Renal cortex interstitium (tissue), 11 donors: ENCODE results near the gene DPM2. TPM values are rescaled to one million over a fixed set of nuclear protein-coding genes. Genes with fewer than 3 reads are reported as not detected.

ENCODE experiments used
- DNase-seq, 11 donors: peaks; one replicate each; pipeline ENCODE4 v3.0.0-alpha.2; 2013; ENCODE audit warnings: low read depth in 9 of 11, low spot score in 4 of 11; ENCODE audit errors: extremely low read depth in 1 of 11
- polyA plus RNA-seq, 3 donors: library from polyadenylated mRNA; unstranded; fragments of 120-200 nt; gene quantifications; one replicate each; pipeline ENCODE4 v1.2.1, GENCODE V29; 2013; ENCODE audit not compliant: insufficient read length in 3 of 3

DPM2 gene
- polyA plus RNA-seq, 3 donors = 35.3 to 43.4 (median 36.3) TPM

DNA sequence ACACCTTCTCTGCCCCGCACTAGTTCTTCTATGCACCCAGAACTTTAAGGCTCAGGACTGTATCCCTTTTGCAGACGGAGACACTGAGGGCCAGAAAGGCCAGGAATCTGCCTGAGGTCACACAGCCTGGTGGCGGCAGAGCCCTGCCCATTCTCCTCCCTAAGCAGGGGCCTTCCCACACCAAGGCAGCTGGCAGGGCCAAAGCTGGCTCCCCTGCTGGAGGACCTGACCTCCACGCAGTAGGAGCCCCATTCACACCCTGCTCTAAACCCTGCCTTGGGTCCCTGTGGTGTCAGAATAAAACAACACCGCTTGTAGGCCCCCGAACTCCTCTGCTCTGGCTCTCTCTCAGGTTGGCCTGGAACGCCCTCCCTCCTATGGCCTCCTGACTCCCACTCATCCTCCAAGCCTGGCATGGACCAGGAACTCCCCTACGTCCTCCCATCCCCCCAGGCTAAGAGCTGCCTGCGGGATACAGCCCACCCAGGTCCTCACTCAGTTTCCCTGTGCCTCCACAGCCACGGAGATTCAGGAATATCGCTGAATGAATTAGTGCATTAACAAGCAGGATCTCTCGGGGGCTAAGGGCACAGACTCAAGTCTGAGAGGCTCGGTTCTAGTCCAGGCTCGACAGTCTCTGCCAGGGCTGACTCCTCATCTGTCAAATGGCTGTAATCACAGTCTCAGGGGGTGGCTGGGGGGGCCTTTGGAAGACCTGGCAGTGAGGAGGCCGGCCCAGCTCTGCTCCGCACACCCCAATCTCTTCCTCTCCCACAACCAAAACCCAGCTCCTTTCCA lies 41.1 kb downstream of the DPM2 start:
- no peak for DNase-seq

DNA sequence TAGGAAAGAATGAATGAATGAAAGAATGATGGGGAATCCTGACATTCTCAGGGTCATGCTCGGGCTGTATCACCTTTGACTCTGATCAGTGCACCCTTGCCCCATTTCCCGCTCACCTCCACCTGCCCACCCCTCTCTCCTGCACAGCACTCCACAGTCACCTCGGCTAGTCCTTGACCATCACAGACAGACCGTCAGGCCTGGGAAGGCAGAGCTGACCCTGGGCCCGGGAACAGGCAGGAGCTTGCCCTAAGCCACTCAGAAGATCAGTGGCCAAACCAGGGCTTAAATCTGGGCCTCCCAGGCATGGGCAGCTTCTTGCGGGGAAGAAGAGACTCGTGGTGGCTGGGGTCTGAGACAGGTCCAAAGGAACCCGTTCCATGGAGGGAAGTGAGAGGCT lies 41.8 kb downstream of the DPM2 start:
- DNase-seq = no peak

DNA sequence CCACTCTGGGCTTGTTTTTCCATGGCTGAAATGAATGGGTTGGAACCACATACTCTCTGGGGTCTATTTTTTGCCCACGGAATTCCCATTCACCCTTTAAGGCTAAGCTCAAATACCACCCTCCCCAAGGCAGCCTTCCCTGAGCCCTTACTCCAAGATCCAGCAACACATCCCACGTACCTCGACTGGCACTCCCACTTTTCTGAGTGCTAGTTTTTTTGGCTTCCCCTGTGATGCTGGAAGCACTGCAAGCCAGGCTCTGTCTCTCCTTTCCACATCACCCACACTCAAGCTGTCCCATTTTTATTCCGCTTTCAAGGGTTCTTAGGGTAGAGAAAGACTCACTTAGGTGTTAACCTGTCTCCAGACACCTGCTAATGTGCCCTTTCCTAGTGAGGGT lies 44.3 kb downstream of the DPM2 start:
- no peak for DNase-seq

- no peak for DNase-seq
These were observed 44.8 kb downstream of the DPM2 start for GRCh38 chr9:127892831-127893230.

- no peak for DNase-seq
These were observed 47.6 kb downstream of the DPM2 start for GRCh38 chr9:127890053-127890452.

GRCh38 chr9:127887792-127888191 lies 49.9 kb downstream of the DPM2 start:
- DNase-seq = no peak

- no peak for DNase-seq
These were observed 51.2 kb downstream of the DPM2 start for GRCh38 chr9:127886401-127886972.

GRCh38 chr9:127885508-127886281 lies 52.0 kb downstream of the DPM2 start:
- no peak for DNase-seq

Other genes with a start within 250 kb of the DPM2 start
- 1 to 10 TPM; 4.0 to 9.8 (median 5.2) TPM for gene CFAP157, start 230.9 kb downstream of the DPM2 start, polyA plus RNA-seq
- 10 to 100 TPM in 2 of 3 donors, 1 to 10 TPM in 1; 7.3 to 13.8 (median 13.0) TPM for gene PTRH1, start 222.2 kb downstream of the DPM2 start, polyA plus RNA-seq
- gene TTC16, start 221.8 kb downstream of the DPM2 start, polyA plus RNA-seq = under 1 TPM; 0.11 to 0.41 (median 0.23) TPM
- gene TOR2A, start 202.6 kb downstream of the DPM2 start, polyA plus RNA-seq = 10 to 100 TPM; 12.1 to 19.0 (median 13.6) TPM
- 10 to 100 TPM; 13.2 to 17.6 (median 16.1) TPM for gene SH2D3C, start 159.2 kb downstream of the DPM2 start, polyA plus RNA-seq
- 10 to 100 TPM; 67.5 to 75.5 (median 73.9) TPM for gene CDK9, start 151.8 kb downstream of the DPM2 start, polyA plus RNA-seq
- gene FPGS, start 135.0 kb downstream of the DPM2 start, polyA plus RNA-seq = 10 to 100 TPM; 38.9 to 45.5 (median 44.7) TPM
- gene ENG, start 83.2 kb downstream of the DPM2 start, polyA plus RNA-seq = 10 to 100 TPM; 75.7 to 92.9 (median 83.7) TPM
- gene AK1, start 60.2 kb downstream of the DPM2 start, polyA plus RNA-seq = 10 to 100 TPM; 31.0 to 50.7 (median 36.3) TPM
- 10 to 100 TPM; 41.8 to 49.0 (median 42.4) TPM for gene ST6GALNAC6, start 38.3 kb downstream of the DPM2 start, polyA plus RNA-seq
- 10 to 100 TPM in 2 of 3 donors, 1 to 10 TPM in 1; 9.8 to 16.3 (median 13.1) TPM for gene ST6GALNAC4, start 20.8 kb downstream of the DPM2 start, polyA plus RNA-seq
- 1 to 10 TPM; 1.5 to 1.8 (median 1.7) TPM for gene PIP5KL1, start 7.1 kb downstream of the DPM2 start, polyA plus RNA-seq
- gene EEIG1, start 43.1 kb upstream of the DPM2 start, polyA plus RNA-seq = 10 to 100 TPM; 31.5 to 35.0 (median 34.1) TPM
- 10 to 100 TPM in 2 of 3 donors, 1 to 10 TPM in 1; 8.7 to 11.4 (median 10.3) TPM for gene NAIF1, start 129.5 kb upstream of the DPM2 start, polyA plus RNA-seq
- 10 to 100 TPM; 13.0 to 14.9 (median 13.2) TPM for gene SLC25A25, start 130.4 kb upstream of the DPM2 start, polyA plus RNA-seq
- 10 to 100 TPM; 37.8 to 61.4 (median 55.5) TPM for gene PTGES2, start 189.9 kb upstream of the DPM2 start, polyA plus RNA-seq
- gene LCN2, start 211.6 kb upstream of the DPM2 start, polyA plus RNA-seq = 1 to 10 TPM; 1.2 to 1.3 (median 1.2) TPM
- gene BBLN, start 222.4 kb upstream of the DPM2 start, polyA plus RNA-seq = 10 to 100 TPM; 30.0 to 51.0 (median 48.6) TPM